SJSA1 (cell line): ENCODE results near the gene PEX12. TPM values are rescaled to one million over a fixed set of nuclear protein-coding genes. Genes with fewer than 3 reads are reported as not detected.
"Not testable (repeated sequence)": the region's sequence is repeated elsewhere in the genome, so short reads cannot be mapped to it uniquely, and the experiment has no call there.

Source experiments
- DNase-seq, 2 experiments: peaks; one replicate each; pipeline ENCODE4 v3.0.0-alpha.2; 2015 to 2020; ENCODE audit warnings: low spot score in 2 of 2, low read depth in 1 of 2
- H3K27ac ChIP-seq: fragments of 250-450 bp; sonication (Bioruptor Pico); 2 replicates; pipeline ENCODE4 v1.5.1; 2020; ENCODE audit warnings: mild to moderate bottlenecking, moderate library complexity
- H3K27me3 ChIP-seq: fragments of 250-450 bp; sonication (Bioruptor Pico); replicated peaks from 2 replicates; pipeline ENCODE4 v1.5.1; 2020; ENCODE audit warnings: mild to moderate bottlenecking, moderate library complexity
- H3K36me3 ChIP-seq: fragments of 250-450 bp; sonication (Bioruptor Pico); 2 replicates; pipeline ENCODE4 v1.5.1; 2020; ENCODE audit warnings: mild to moderate bottlenecking
- H3K4me1 ChIP-seq: fragments of 250-450 bp; sonication (Bioruptor Pico); replicated peaks from 2 replicates; pipeline ENCODE4 v1.6.1; 2021; ENCODE audit warnings: mild to moderate bottlenecking
- H3K4me3 ChIP-seq: fragments of 250-450 bp; sonication (Bioruptor Pico); 2 replicates; pipeline ENCODE4 v1.5.1; 2020; ENCODE audit warnings: mild to moderate bottlenecking
- H3K9me3 ChIP-seq: fragments of 250-450 bp; sonication (Bioruptor Pico); replicated peaks from 2 replicates; pipeline ENCODE4 v1.5.1; 2020; ENCODE audit warnings: mild to moderate bottlenecking
- total RNA-seq: library from RNA; depleted of rRNA; stranded (reverse); fragments of >200 nt; shearing (Covaris generic); gene quantifications from 2 replicates; pipeline ENCODE4 v1.2.3, GENCODE V29; 2014; rRNA removed

PEX12 gene
- total RNA-seq, 1 experiment from 2014 or later: 4.8 TPM

DNA sequence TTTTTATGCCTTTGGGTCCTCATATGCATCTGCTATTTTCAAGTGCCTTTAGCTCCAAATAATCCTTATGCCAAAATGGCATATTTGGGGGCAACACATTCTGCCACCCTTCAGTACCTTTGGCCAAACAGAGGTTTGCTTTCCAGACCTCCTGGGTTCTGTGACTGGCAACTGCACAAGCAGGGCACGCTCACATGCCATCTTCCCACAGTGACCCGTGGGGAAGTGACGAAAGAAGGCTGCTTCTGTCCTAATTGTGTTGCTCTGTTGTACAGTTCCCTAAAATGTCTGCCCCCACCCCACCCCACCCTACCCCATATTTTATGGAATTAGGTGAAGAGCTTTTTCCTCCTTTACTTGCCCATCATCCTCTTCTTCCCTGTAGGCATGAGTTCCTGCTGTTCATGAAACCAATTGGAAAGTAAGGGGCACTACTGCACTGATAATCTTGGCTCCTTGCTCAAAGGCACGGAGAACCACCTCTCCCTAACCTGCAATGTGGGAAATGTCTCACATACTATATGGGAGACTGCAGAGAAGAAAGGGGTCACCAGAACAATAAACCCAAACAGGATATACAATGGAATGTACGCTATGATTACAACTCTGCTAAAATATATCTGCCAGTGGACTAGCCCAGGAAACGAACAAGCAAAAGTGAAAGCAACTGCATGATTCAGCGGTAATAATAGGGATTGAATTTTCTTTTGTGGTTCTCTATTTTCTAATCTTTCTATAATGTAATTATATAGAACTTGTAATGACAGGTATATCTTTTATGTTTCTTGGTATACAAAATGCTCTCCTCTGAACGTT, 37.6 kb downstream of the PEX12 start:
- Histone ChIP-seq H3K4me1 (peaks cover 33% of the 10 kb centered on the region), H3K27ac (peak overlapping the region; percentile 92), H3K4me3 (peak overlapping the region; percentile 27), H3K9me3 (no peaks in the 10 kb centered on the region), H3K27me3 (no peaks in the 10 kb centered on the region), H3K36me3 (no peaks in the 10 kb centered on the region)
- peak in 1 of 2 experiments; percentile 75 for DNase-seq

DNA sequence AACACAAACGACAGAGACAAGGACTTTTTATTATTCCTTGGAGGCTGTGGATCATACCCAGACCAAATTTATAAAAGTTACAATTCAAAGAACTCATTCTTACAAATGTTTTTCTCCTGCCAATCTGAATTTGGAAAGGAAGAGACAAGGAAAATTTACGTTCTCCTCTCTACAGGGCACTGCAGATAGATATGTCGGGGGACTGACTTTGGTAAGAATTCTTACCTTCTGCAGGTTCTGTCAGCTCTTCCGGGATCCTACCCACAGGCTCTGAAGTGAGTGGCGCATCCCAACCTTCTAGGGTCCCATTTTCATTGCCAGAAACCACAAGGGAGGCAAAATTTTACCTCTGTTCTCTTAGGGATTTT, 38.7 kb downstream of the PEX12 start:
- H3K9me3 ChIP-seq: no peaks in the 10 kb centered on the region
- DNase-seq: no peak
- H3K4me1 ChIP-seq: peaks cover 33% of the 10 kb centered on the region
- H3K4me3 ChIP-seq: no peak overlapping the region
- no peak overlapping the region for H3K27ac ChIP-seq
- H3K27me3 ChIP-seq: no peaks in the 10 kb centered on the region
- no peaks in the 10 kb centered on the region for H3K36me3 ChIP-seq

DNA sequence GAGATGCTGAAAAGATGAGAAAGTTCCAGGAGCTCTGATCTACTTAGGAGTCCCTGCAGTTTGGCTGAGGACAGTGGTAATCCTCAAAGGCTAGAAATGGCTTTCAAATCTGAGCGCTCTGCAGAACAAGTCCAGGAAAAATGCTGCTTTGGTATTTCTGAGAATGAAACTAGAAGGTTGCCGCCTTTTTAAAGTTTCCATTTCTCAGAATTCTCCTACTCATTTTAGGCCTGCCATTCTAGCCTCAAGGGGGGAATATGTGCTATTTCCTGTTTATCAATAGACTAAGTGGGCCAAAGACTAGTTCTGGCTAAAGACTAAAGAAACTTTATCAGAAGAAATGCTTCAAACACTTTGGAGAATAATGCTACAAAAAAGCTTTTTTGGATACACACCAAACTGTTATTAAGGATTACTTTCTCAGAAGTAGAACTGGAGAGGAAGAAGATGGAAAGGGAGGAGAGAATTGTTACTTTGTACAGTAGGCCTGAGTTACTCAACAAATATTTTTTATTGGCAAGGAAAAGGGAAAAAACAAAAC, 40.7 kb downstream of the PEX12 start, which contains the start of gene SLFN12L:
Gene SLFN12L (minus strand): TSS at position 78 of the 541 bp plus-strand sequence. CDS start 15,314 bp downstream, outside the sequence.
- H3K4me3 ChIP-seq: no peak within 1 kb of the TSS
- H3K36me3 ChIP-seq: no peaks in the 10 kb centered on the region
- no peaks in the 10 kb centered on the region for H3K27me3 ChIP-seq
- no peak within 1 kb of the TSS for H3K27ac ChIP-seq
- H3K9me3 ChIP-seq: no peaks in the 10 kb centered on the region
- peaks cover 17% of the 10 kb centered on the region for H3K4me1 ChIP-seq
- no peak for DNase-seq

DNA sequence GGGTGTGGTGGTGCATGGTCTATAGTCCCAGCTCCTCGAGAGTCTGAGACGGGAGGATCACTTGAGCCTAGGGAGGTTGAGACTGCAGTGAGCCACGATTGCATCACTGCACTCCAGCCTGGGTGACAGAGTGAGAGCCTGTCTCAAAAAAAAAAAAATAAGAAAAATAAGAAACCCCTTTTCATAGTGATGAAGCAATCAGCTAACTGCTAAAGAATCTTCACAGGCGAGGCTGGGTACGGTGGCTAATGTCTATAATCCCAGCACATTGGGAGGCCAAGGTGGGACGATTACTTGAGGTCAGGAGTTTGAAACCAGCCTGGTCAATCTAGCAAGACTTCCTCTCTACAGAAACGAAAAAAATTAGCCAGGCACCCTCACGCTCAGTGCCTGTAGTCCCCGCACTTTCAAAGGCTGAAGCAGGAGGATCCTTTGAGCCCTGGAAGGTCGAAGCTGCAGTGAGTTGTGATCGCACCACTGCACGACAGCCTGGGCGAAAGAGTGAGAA, 41.7 kb downstream of the PEX12 start:
- DNase-seq: no peak
- no peaks in the 10 kb centered on the region for H3K9me3 ChIP-seq
- H3K4me3 ChIP-seq: no peak overlapping the region
- H3K4me1 ChIP-seq: peaks cover 16% of the 10 kb centered on the region
- H3K36me3 ChIP-seq: no peaks in the 10 kb centered on the region
- H3K27ac ChIP-seq: no peak overlapping the region
- no peaks in the 10 kb centered on the region for H3K27me3 ChIP-seq

DNA sequence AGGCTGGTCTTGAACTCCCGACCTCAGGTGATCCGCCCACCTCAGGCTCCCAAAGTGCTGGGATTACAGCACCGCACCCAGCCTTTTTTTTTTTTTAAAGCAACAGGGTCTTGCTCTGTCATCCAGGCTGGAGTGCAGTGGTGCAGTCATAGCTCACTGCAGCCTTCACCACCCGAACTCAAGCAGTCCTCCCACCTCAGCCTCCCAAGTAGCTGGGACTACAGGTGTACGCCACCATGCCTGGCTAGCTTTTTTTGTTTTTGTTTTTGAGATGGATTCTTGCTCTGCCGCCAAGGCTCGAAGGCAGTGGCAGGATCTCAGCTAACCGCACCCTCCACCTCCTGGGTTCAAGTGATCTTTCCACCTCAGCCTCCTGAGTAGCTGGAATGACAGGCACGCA, 43.0 kb downstream of the PEX12 start:
- H3K36me3 ChIP-seq, DNase-seq, H3K27ac ChIP-seq, H3K9me3 ChIP-seq, H3K27me3 ChIP-seq, H3K4me1 ChIP-seq, H3K4me3 ChIP-seq: not testable (repeated sequence)

DNA sequence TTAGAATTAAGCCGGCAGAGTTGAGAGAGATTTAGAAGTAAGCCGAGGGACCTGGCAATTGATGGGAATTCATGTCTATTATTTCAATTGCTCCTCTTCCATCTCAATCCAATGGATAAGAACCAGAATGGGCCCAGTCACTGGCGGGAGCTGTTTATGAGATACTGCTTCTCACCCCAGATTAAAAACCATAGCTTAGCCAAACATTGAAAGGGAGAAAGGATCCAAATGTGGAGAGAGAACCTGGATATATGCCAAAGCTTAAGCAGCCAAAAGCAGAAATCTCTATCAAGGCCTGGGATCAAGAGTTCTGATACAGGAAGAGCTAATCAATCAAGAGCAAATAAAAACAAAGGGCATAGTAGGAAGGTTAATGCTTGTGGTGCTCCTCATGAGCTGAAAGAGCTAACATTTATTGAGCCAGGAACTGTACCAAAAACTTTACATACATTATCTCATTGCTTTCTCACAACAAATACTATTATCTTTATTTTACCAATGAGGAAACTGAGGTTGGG, 43.7 kb downstream of the PEX12 start:
- Histone ChIP-seq H3K36me3 (no peaks in the 10 kb centered on the region), H3K4me1 (peaks cover 2% of the 10 kb centered on the region; the same call in 1 of the 2 replicates), H3K4me3 (no peak overlapping the region), H3K9me3 (no peaks in the 10 kb centered on the region), H3K27me3 (no peaks in the 10 kb centered on the region), H3K27ac (no peak overlapping the region)
- no peak for DNase-seq

DNA sequence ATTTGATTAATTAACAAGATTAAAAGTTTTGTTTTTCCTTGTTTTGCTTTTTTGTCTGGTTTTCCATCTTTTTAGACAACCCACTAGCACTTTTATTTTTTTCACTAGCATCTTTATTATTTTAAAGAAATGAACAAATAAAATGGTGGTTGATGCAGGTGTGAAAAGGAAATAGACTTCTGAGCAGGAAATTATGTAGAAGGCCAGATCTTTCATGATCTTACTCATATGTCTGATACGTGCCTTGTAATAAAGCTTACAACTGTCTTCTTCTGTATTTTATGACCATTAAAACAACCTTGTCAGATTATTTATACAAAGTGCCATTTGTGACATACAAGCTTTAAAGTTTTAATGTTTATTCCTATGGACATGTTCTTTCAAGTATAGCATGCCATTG, 47.2 kb downstream of the PEX12 start:
- Histone ChIP-seq H3K36me3 (no peaks in the 10 kb centered on the region), H3K27me3 (no peaks in the 10 kb centered on the region), H3K27ac (no peak overlapping the region), H3K4me1 (no peaks in the 10 kb centered on the region), H3K4me3 (no peak overlapping the region), H3K9me3 (no peaks in the 10 kb centered on the region)
- no peak for DNase-seq

DNA sequence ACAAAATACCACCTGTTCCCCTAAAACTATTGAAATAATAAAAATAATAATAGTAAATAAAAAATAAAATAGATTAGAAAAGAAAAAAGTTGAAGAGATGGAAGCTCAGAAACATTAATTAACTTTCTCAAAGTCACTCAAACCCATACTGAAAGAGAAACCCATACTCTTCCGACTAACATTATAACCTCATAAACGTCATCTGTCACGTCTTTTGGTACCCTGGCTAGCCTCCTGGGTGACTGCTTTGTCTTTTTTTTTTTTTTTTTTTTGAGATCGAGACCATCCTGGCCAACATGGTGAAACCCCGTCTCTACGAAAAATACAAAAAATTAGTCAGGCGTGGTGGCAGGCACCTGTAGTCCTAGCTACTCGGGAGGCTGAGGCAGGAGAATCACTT, 48.5 kb downstream of the PEX12 start:
- no peak overlapping the region for H3K4me3 ChIP-seq
- H3K4me1 ChIP-seq: no peaks in the 10 kb centered on the region
- H3K36me3 ChIP-seq: no peaks in the 10 kb centered on the region
- no peak overlapping the region for H3K27ac ChIP-seq
- H3K9me3 ChIP-seq: no peaks in the 10 kb centered on the region
- DNase-seq: no peak
- no peaks in the 10 kb centered on the region for H3K27me3 ChIP-seq

DNA sequence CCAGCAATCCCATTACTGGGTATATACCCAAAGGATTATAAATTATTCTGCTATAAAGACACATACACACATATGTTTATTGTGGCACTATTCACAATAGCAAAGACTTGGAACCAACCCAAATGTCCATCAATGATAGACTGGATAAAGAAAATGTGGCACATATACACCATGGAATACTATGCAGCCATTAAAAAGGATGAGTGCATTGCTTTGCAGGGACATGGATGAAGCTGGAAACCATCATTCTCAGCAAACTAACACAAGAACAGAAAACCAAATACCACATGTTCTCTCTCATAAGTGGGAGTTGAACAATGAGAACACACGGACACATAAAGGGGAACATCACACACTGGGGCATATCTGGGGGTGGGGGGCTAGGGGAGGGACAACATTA, 49.0 kb downstream of the PEX12 start:
- not testable (repeated sequence) for H3K27ac ChIP-seq, H3K9me3 ChIP-seq, H3K4me1 ChIP-seq, H3K27me3 ChIP-seq, H3K36me3 ChIP-seq, H3K4me3 ChIP-seq, DNase-seq

Other genes with a start within 250 kb of the PEX12 start
- 13.9 and 29.1 TPM in 2 replicates for gene SLFN11, start 204.9 kb downstream of the PEX12 start, total RNA-seq
- 56.1 and 65.4 TPM in 2 replicates for gene SLFN12, start 146.1 kb downstream of the PEX12 start, total RNA-seq
- 0.68 and 1.0 TPM in 2 replicates for gene SLFN13, start 129.8 kb downstream of the PEX12 start, total RNA-seq
- gene SLFN12L, start 40.9 kb downstream of the PEX12 start, total RNA-seq: 0.72 and 1.4 TPM in 2 replicates
- gene SLFN14, start 17.8 kb downstream of the PEX12 start, total RNA-seq: not detected in 2 replicates
- gene AP2B1, start 8.8 kb upstream of the PEX12 start, total RNA-seq: 76.0 and 109 TPM in 2 replicates
- 0.16 and 0.22 TPM in 2 replicates for gene RASL10B, start 153.1 kb upstream of the PEX12 start, total RNA-seq
- not detected in 2 replicates for gene GAS2L2, start 174.7 kb upstream of the PEX12 start, total RNA-seq
- not detected in 2 replicates for gene C17orf50, start 182.3 kb upstream of the PEX12 start, total RNA-seq
- gene MMP28, start 217.1 kb upstream of the PEX12 start, total RNA-seq: 2.9 and 8.3 TPM in 2 replicates
- 15.5 and 33.6 TPM in 2 replicates for gene TAF15, start 230.9 kb upstream of the PEX12 start, total RNA-seq